HG03060 (cell line): ENCODE results near the gene SPAAR.

Experiments used
- ATAC-seq: cut with Tn5 transposase; IDR thresholded peaks from one replicate; pipeline ENCODE4 v1.9.1; 2021; ENCODE audit warnings: low read depth, moderate number of reproducible peaks; ENCODE audit not compliant: unreplicated experiment

Gene SPAAR

GRCh38 chr9:35942286-35942685 lies 33.0 kb downstream of the SPAAR start:
- ATAC-seq: no peak

GRCh38 chr9:35944173-35944572 lies 34.9 kb downstream of the SPAAR start:
- no peak for ATAC-seq

- ATAC-seq: no peak
These were observed 35.6 kb downstream of the SPAAR start for GRCh38 chr9:35944841-35945240.

- no peak for ATAC-seq
These were observed 36.2 kb downstream of the SPAAR start for GRCh38 chr9:35945341-35946018.

- no peak for ATAC-seq
These were observed 39.2 kb downstream of the SPAAR start for GRCh38 chr9:35948451-35948850.

- no peak for ATAC-seq
These were observed 39.6 kb downstream of the SPAAR start for GRCh38 chr9:35948901-35949318.

- ATAC-seq: no peak
These were observed 42.4 kb downstream of the SPAAR start for GRCh38 chr9:35951736-35952135.

GRCh38 chr9:35952526-35953191 lies 43.4 kb downstream of the SPAAR start:
- ATAC-seq: no peak

- ATAC-seq: no peak
These were observed 45.8 kb downstream of the SPAAR start for GRCh38 chr9:35954942-35955546.

GRCh38 chr9:35956651-35957050 lies 47.4 kb downstream of the SPAAR start:
- no peak for ATAC-seq

GRCh38 chr9:35958104-35958837 lies 49.0 kb downstream of the SPAAR start, which contains the start of gene OR2S2:
TSS of gene OR2S2 (minus strand) at chr9:35958154. CDS start at chr9:35958098, 56 bp downstream.
- ATAC-seq: no peak

GRCh38 chr9:35960039-35960655 lies 50.9 kb downstream of the SPAAR start:
- no peak for ATAC-seq
